Thyroid gland (tissue), 4 donors: ENCODE results near the gene VWF. TPM values are rescaled to one million over a fixed set of nuclear protein-coding genes. Genes with fewer than 3 reads are reported as not detected.

ENCODE experiments used
- DNase-seq, 2 donors: peaks; one replicate each; pipeline ENCODE4 v3.0.0-alpha.2; 2019
- H3K27ac ChIP-seq, 3 donors: fragments of 200-600 bp; sonication (generic); 1 replicate in 2 of 3; 2 replicates in 1 of 3; pipeline ENCODE4 v1.5.1; 2016 to 2019; ENCODE audit warnings: mild to moderate bottlenecking in 1 of 3, moderate library complexity in 1 of 3
- H3K27me3 ChIP-seq: fragments of 200-600 bp; sonication (generic); one replicate; pipeline ENCODE4 v1.5.1; 2019
- H3K36me3 ChIP-seq, 2 donors: fragments of 200-600 bp; sonication (generic); one replicate each; pipeline ENCODE4 v1.5.1; 2016 to 2019
- H3K4me1 ChIP-seq, 2 donors: fragments of 200-600 bp; sonication (generic); one replicate each; pipeline ENCODE4 v1.5.1; 2017 to 2019
- H3K4me3 ChIP-seq, 3 donors: fragments of 200-600 bp; sonication (generic); replicated peaks in 1 of 3; 1 replicate in 2 of 3; 2 replicates in 1 of 3; pipeline ENCODE4 v1.5.1; 2016; ENCODE audit warnings: mild to moderate bottlenecking in 1 of 3
- H3K9me3 ChIP-seq: fragments of 200-600 bp; sonication (generic); one replicate; pipeline ENCODE4 v1.5.1; 2017
- POLR2A ChIP-seq, 2 donors: fragments of 450-650 bp; IDR thresholded peaks; one replicate each; pipeline ENCODE4 v1.6.1; 2017; ENCODE audit warnings: antibody characterized with exemption in 2 of 2, mild to moderate bottlenecking in 2 of 2, moderate library complexity in 1 of 2
- WGBS, 2 donors: methylation state at CpG; one replicate each; pipeline ENCODE4 v1.1.5; 2017; 5-methylcytosine and 5-hydroxymethylcytosine counted together
- intact Hi-C: fragments of 100-400 bp; cut with DNase I; formaldehyde crosslinking; loops from one replicate; pipeline ENCODE4 v1.15.1; 2023
- total RNA-seq, 4 donors: library from RNA; depleted of rRNA; stranded (reverse); fragments of >200 nt; gene quantifications; one replicate each; pipeline ENCODE4 v1.2.3, GENCODE V29; 2016
- TF ChIP-seq, protein P1 (sequence below), 6 experiments: fragments of 200-600 bp in 3 of 6; fragments of 450-650 bp in 3 of 6; sonication (generic) in 3 of 6; IDR thresholded peaks; one replicate each; pipeline ENCODE4 v1.5.1; 2016 to 2019; ENCODE audit warnings: antibody characterized with exemption in 6 of 6, mild to moderate bottlenecking in 2 of 6, inconsistent platforms in 1 of 6, moderate library complexity in 1 of 6

The VWF gene
- total RNA-seq, 4 donors from 2014 or later: 54.3 to 169 (median 98.5) TPM

DNA sequence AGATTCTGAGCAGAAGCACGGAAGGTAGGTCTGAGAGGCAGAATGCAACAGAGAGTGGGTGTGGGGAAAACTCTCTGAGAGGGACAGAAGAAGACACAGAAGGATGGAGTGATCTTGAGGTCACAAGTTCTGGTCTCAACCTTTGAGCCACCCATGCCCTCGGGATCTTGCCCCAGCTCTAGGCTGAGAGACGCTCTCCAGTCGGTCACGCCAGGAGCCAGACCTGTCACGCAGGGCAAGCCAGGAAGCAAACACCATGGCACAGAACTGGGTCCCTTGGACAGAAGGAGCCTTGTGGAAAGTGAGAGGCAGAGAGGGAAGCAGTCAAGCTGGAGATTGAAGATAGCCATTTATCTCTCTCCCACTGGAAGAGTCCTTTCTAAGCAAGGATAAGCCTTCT is 79.0 kb downstream of the VWF start:
- no peaks in the 10 kb centered on the region for H3K36me3 ChIP-seq
- no peak for TF ChIP-seq POLR2A (IDR thresholded peaks at IDR 0.05)
- TF ChIP-seq, protein P1, sequence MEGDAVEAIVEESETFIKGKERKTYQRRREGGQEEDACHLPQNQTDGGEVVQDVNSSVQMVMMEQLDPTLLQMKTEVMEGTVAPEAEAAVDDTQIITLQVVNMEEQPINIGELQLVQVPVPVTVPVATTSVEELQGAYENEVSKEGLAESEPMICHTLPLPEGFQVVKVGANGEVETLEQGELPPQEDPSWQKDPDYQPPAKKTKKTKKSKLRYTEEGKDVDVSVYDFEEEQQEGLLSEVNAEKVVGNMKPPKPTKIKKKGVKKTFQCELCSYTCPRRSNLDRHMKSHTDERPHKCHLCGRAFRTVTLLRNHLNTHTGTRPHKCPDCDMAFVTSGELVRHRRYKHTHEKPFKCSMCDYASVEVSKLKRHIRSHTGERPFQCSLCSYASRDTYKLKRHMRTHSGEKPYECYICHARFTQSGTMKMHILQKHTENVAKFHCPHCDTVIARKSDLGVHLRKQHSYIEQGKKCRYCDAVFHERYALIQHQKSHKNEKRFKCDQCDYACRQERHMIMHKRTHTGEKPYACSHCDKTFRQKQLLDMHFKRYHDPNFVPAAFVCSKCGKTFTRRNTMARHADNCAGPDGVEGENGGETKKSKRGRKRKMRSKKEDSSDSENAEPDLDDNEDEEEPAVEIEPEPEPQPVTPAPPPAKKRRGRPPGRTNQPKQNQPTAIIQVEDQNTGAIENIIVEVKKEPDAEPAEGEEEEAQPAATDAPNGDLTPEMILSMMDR (IDR thresholded peaks at IDR 0.05): no peak
- intact Hi-C loops: no loop called here
- no peaks in the 10 kb centered on the region for H3K9me3 ChIP-seq
- no peak overlapping the region for H3K27ac ChIP-seq
- no peaks in the 10 kb centered on the region for H3K27me3 ChIP-seq
- WGBS, 2 donors: 94 to 98% methylated on average over 6 of the region's 6 CpGs
- H3K4me1 ChIP-seq: peaks cover 9 to 14% of the 10 kb centered on the region in 2 donors
- DNase-seq: no peak
- no peak overlapping the region for H3K4me3 ChIP-seq

GRCh38 chr12:6044082-6044481 is 80.4 kb downstream of the VWF start:
- Histone ChIP-seq H3K4me3 (no peak overlapping the region), H3K27me3 (no peaks in the 10 kb centered on the region), H3K27ac (no peak overlapping the region), H3K4me1 (peaks cover 2 to 3% of the 10 kb centered on the region in 2 donors), H3K9me3 (no peaks in the 10 kb centered on the region), H3K36me3 (no peaks in the 10 kb centered on the region)
- no peak for TF ChIP-seq POLR2A (IDR thresholded peaks at IDR 0.05)
- TF ChIP-seq, protein P1 (IDR thresholded peaks at IDR 0.05): no peak
- intact Hi-C loops: no loop called here
- no peak for DNase-seq
- 84% methylated on average over 8 of the region's 8 CpGs for whole genome bisulfite sequencing, 2 donors

- 89 to 92% methylated on average over 16 of the region's 16 CpGs for WGBS, 2 donors
- Histone ChIP-seq H3K27ac (no peak overlapping the region), H3K4me1 (no peaks in the 10 kb centered on the region), H3K9me3 (no peaks in the 10 kb centered on the region), H3K36me3 (no peaks in the 10 kb centered on the region), H3K27me3 (no peaks in the 10 kb centered on the region), H3K4me3 (no peak overlapping the region)
- DNase-seq: no peak
- TF ChIP-seq, protein P1 (IDR thresholded peaks at IDR 0.05): no peak
- no peak for TF ChIP-seq POLR2A (IDR thresholded peaks at IDR 0.05)
- intact Hi-C loops: no loop called here
Measured at GRCh38 chr12:6042446-6042845, 82.0 kb downstream of the VWF start.

DNA sequence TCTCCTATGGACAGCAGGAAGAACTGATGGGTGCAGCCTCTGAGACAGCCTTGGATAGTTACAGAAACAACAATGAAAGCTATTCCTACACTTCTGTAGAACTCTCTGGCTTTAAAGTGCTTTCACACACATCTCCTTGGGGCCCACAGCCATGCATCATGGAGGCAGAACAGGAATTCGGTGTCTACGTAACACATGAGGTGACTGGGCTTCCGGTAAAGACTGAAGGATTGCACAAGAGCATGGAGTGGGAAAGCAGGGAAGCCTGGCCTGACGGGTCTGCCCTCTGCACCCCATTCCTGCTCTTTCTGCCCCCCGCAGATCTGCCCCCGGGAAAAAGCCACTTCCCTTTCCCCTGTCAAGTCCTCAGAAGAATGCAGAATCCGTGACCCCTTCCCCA is 82.6 kb downstream of the VWF start:
- H3K9me3 ChIP-seq: no peaks in the 10 kb centered on the region
- TF ChIP-seq POLR2A (IDR thresholded peaks at IDR 0.05): no peak
- TF ChIP-seq, protein P1 (IDR thresholded peaks at IDR 0.05): no peak
- H3K4me1 ChIP-seq: no peaks in the 10 kb centered on the region
- H3K36me3 ChIP-seq: no peaks in the 10 kb centered on the region
- H3K4me3 ChIP-seq: no peak overlapping the region
- no peak overlapping the region for H3K27ac ChIP-seq
- 62 to 70% methylated on average over 4 to 7 of the region's 7 CpGs for WGBS, 2 donors
- no peaks in the 10 kb centered on the region for H3K27me3 ChIP-seq
- intact Hi-C loops: no loop called here
- no peak for DNase-seq

GRCh38 chr12:6040815-6041214 is 83.7 kb downstream of the VWF start:
- Histone ChIP-seq H3K9me3 (no peaks in the 10 kb centered on the region), H3K4me1 (no peaks in the 10 kb centered on the region), H3K27ac (no peak overlapping the region), H3K36me3 (no peaks in the 10 kb centered on the region), H3K4me3 (no peak overlapping the region), H3K27me3 (no peaks in the 10 kb centered on the region)
- DNase-seq: no peak
- intact Hi-C loops: no loop called here
- 65 to 78% methylated on average over 5 of the region's 5 CpGs for WGBS, 2 donors
- no peak for TF ChIP-seq POLR2A (IDR thresholded peaks at IDR 0.05)
- TF ChIP-seq, protein P1 (IDR thresholded peaks at IDR 0.05): no peak
